ENCODE data around the gene CDIPT. TPM values are rescaled to one million over a fixed set of nuclear protein-coding genes. Genes with fewer than 3 reads are reported as not detected.

Gene CDIPT
- total RNA-seq, 1 donor from 2014 or later, result 114 TPM

GRCh38 chr16:29810699-29811169, 52.3 kb downstream of the CDIPT start:
- no peak for DNase-seq (ENCODE audit: low read depth)

GRCh38 chr16:29809850-29810698, 53.0 kb downstream of the CDIPT start:
- DNase-seq (ENCODE audit: low read depth), result no peak

DNA sequence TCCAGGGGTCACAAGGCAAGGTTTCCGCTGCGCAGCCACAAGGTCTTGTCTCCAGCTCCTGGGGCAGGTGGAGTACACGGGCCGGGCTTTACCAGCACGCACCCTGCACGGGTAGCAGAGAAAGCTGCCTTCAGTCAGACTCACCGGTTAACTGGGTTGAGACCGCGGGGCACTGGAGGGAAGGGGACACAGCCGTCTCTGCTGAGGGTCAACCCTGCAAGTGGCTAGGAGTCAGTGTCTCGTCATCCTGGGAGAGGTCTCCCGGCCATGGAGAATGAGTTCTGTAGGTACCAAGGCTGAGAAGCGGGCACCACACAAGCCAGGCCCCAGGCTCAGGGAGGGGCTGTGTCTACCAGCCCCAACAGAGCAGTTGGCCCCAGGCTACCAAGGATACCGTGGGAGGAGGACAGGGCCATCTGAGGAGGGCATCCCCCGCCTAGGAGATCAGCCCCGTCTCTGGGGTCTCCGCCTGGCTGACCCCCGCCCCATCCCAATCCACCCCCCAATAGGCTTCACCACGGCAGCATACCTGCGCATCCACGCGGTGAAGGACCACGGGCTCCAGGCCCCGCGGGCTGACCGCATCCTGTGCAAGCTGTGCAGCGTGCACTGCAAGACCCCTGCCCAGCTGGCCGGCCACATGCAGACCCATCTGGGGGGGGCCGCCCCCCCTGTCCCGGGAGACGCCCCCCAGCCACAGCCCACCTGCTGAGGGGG, 53.8 kb downstream of the CDIPT start:
- no peak for DNase-seq (ENCODE audit: low read depth)

Other genes starting within 250 kb of the CDIPT start
- 0.05 TPM in 1 of 2 replicates, not detected in the other for gene SPN, start 200.0 kb downstream of the CDIPT start, total RNA-seq
- 119 and 258 TPM in 2 replicates for gene QPRT, start 184.0 kb downstream of the CDIPT start, total RNA-seq
- gene C16orf54, start 117.2 kb downstream of the CDIPT start, total RNA-seq, result not detected in 2 replicates
- not detected in 2 replicates for gene ZG16, start 85.0 kb downstream of the CDIPT start, total RNA-seq
- 14.0 and 29.5 TPM in 2 replicates for gene KIF22, start 72.5 kb downstream of the CDIPT start, total RNA-seq
- gene MAZ, start 56.7 kb downstream of the CDIPT start, total RNA-seq, result 159 and 161 TPM in 2 replicates
- gene PRRT2, start 51.0 kb downstream of the CDIPT start, total RNA-seq, result 0.25 and 0.35 TPM in 2 replicates
- 17.7 and 19.6 TPM in 2 replicates for gene PAGR1, start 47.1 kb downstream of the CDIPT start, total RNA-seq
- 431 and 491 TPM in 2 replicates for gene MVP, start 42.8 kb downstream of the CDIPT start, total RNA-seq
- gene SEZ6L2, start 36.3 kb upstream of the CDIPT start, total RNA-seq, result 9.2 and 45.7 TPM in 2 replicates
- 15.8 and 33.3 TPM in 2 replicates for gene ASPHD1, start 37.3 kb upstream of the CDIPT start, total RNA-seq
- 12.5 and 13.2 TPM in 2 replicates for gene KCTD13, start 63.0 kb upstream of the CDIPT start, total RNA-seq
- 48.9 and 112 TPM in 2 replicates for gene TMEM219, start 98.9 kb upstream of the CDIPT start, total RNA-seq
- 52.4 and 80.9 TPM in 2 replicates for gene TAOK2, start 110.6 kb upstream of the CDIPT start, total RNA-seq
- 7.8 and 8.2 TPM in 2 replicates for gene HIRIP3, start 132.4 kb upstream of the CDIPT start, total RNA-seq
- gene INO80E, start 133.0 kb upstream of the CDIPT start, total RNA-seq, result 27.7 and 48.1 TPM in 2 replicates
- gene DOC2A, start 147.8 kb upstream of the CDIPT start, total RNA-seq, result 0.80 TPM in 1 of 2 replicates, not detected in the other
- gene C16orf92, start 160.0 kb upstream of the CDIPT start, total RNA-seq, result not detected in 2 replicates
- gene TLCD3B, start 168.0 kb upstream of the CDIPT start, total RNA-seq, result 0.15 TPM in 1 of 2 replicates, not detected in the other
- 525 and 1,258 TPM in 2 replicates for gene ALDOA, start 202.5 kb upstream of the CDIPT start, total RNA-seq
- gene PPP4C, start 212.8 kb upstream of the CDIPT start, total RNA-seq, result 154 and 293 TPM in 2 replicates
- 0.15 TPM in 1 of 2 replicates, not detected in the other for gene TBX6, start 228.7 kb upstream of the CDIPT start, total RNA-seq
- gene YPEL3, start 233.0 kb upstream of the CDIPT start, total RNA-seq, result 7.6 and 12.9 TPM in 2 replicates

All from renal cortical epithelial cell (primary cell).